ENCODE results near the gene MTF2.

Gene MTF2

GRCh38 chr1:93083979-93084378, 4.9 kb downstream of the MTF2 start:
- no peak for DNase-seq

GRCh38 chr1:93087532-93087931, 8.4 kb downstream of the MTF2 start:
- no peak for DNase-seq

GRCh38 chr1:93093332-93094006, 14.4 kb downstream of the MTF2 start:
- DNase-seq = no peak

GRCh38 chr1:93095804-93096585, 16.9 kb downstream of the MTF2 start:
- no peak for DNase-seq

- no peak for DNase-seq
Observed at GRCh38 chr1:93102142-93102541, 23.1 kb downstream of the MTF2 start.

GRCh38 chr1:93106226-93106625, 27.1 kb downstream of the MTF2 start:
- no peak for DNase-seq

GRCh38 chr1:93107395-93107794, 28.3 kb downstream of the MTF2 start:
- no peak for DNase-seq

GRCh38 chr1:93108335-93108734, 29.3 kb downstream of the MTF2 start:
- DNase-seq = no peak

- DNase-seq = no peak
Observed at GRCh38 chr1:93109578-93109977, 30.5 kb downstream of the MTF2 start.

- no peak for DNase-seq
Observed at GRCh38 chr1:93111065-93111464, 32.0 kb downstream of the MTF2 start.

GRCh38 chr1:93111561-93111960, 32.5 kb downstream of the MTF2 start:
- DNase-seq = no peak

- no peak for DNase-seq
Observed at GRCh38 chr1:93113127-93113526, 34.0 kb downstream of the MTF2 start.

GRCh38 chr1:93114391-93114790, 35.3 kb downstream of the MTF2 start:
- DNase-seq = no peak

GRCh38 chr1:93120614-93121013, 41.5 kb downstream of the MTF2 start:
- no peak for DNase-seq

GRCh38 chr1:93123201-93123783, 44.2 kb downstream of the MTF2 start:
- DNase-seq = no peak

- DNase-seq = no peak
Observed at GRCh38 chr1:93124556-93125355, 45.7 kb downstream of the MTF2 start.

GRCh38 chr1:93129507-93130099, 50.5 kb downstream of the MTF2 start:
- DNase-seq = no peak

GRCh38 chr1:93132638-93133037, 53.6 kb downstream of the MTF2 start:
- DNase-seq = no peak

GRCh38 chr1:93136445-93136844, 57.4 kb downstream of the MTF2 start:
- no peak for DNase-seq

- DNase-seq = no peak
Observed at GRCh38 chr1:93137604-93138292, 58.7 kb downstream of the MTF2 start.

GRCh38 chr1:93140106-93140505, 61.0 kb downstream of the MTF2 start:
- no peak for DNase-seq

- no peak for DNase-seq
Observed at GRCh38 chr1:93142161-93142560, 63.1 kb downstream of the MTF2 start.
